HL-60/S4 treated with phorbol 12-myristate 13-acetate at 8.2 ng/mL for 4 days and 3 days (cell line): ENCODE results near the gene ACTC1.

Source experiments
- in situ Hi-C: fragments of 300-500 bp; cut with MboI; formaldehyde crosslinking; loops from 2 replicates; pipeline ENCODE4 v1.15.0; 2022; ENCODE audit warnings: low sequenced_read_pairs

ACTC1 gene

GRCh38 chr15:34759992-34760391, 35.4 kb downstream of the ACTC1 start:
- in situ Hi-C loops, result no loop called here

GRCh38 chr15:34759347-34759746, 36.0 kb downstream of the ACTC1 start:
- in situ Hi-C loops, result no loop called here

DNA sequence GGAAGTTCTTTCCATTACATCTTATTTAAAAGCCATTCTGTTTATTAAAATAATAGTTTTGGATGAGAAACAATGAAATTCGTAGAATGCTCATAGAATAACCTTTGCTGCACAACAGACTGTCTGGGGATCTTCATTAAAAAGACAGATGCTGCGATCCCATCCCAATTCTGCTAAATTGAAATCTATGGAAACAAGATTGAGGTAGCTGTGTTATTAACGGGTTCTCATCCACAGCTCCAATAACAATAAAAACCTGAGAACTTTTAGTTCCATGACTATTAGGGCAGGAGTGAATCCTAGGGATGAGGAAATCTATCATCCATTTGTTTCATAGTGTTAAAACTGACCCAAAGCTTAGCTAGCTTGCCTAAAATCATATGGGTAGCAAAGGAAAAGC, 38.1 kb downstream of the ACTC1 start:
- in situ Hi-C loops, result no loop called here

GRCh38 chr15:34755419-34755773, 40.0 kb downstream of the ACTC1 start:
- in situ Hi-C loops, result no loop called here

DNA sequence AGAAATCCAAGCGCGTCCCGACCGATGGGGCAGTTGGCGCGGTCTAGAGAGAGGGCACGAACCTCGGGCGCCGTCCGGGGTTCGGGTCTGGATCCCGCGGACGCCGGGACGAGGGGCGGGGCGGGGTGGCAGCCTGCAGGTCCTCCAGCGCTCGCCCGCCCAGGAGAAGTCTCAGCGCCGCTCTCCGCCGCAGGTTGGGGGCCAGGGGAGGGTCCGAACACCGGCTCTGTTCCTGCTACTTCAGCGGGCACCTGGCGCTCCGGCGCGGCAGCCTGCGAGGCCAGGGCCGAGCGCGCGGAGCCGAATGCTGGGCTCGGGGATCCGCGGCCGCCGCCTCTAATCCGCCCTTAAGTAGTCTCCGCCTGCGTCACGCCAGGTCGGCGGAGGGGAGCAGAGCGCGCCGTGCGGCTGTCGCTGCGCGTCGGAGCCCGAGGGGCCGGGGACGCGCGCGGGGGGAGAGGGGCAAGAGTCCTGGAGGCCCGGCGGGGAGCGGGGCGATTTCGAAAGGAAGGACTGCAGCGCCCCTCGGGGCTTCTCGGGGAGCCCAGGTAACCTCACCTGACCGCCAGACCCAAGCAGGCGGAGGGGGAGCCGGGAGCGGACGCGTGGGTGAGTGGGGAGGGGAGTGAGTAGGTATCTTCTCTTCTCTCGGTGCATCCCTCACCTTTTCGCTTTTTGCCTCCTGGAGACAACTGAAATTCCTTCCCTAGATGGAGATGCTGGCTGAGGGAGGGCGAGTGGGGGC, 40.5 kb downstream of the ACTC1 start, which contains the start of gene GJD2:
GJD2 (minus strand) TSS at position 325 of the 745 bp plus-strand sequence. CDS start 510 bp downstream, outside the sequence.
- in situ Hi-C loops, result no loop called here

- in situ Hi-C loops, result no loop called here
These were observed 41.2 kb downstream of the ACTC1 start for GRCh38 chr15:34754171-34754601.

DNA sequence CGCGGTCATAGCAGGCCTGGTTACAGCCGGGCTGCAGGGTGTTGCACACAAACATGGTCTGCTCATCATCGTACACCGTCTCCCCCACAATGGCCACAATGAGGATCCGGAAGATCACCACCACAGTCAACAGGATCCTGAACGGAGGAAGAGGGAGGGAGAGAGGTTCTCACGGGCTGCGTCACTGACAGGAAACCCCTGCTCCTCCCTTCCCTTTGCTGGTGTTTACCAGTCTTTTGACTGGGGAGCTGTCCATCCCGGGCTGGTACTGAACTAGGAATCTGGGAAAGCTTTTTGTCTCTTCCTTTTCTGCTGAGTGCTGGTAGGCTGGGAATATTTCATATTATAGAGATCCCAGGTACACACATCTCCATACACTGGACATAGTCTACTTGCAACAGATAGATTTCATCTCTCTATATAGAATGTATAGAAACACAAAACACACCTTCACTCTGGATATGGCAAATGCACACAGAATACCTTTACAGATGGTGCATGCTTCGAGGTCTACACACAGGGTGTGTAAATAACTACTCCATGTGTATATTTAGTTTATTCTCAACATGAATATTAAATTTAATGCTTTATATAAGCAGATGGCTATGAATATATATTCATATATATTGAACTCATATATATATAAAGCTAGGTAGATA, 42.0 kb downstream of the ACTC1 start:
- in situ Hi-C loops, result no loop called here

DNA sequence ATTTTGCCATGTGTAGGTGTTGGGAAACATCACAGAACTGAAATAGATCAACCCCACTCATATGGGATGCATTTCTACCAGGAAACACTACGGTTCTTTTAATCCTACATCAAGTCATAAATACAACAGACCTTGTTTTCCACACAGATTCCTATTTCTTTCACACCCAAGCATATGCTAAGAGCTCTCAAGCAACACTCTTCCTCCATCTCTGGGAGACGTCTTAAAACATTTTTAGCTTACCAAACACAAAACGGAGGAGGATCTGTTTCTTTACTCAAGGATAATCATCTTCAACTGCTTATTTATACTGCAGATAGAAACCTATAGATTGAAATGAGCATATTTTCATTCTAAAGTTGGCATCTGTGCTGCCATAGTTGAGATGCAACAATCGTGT, 45.7 kb downstream of the ACTC1 start:
- in situ Hi-C loops, result no loop called here
